GM06990 (cell line): ENCODE measurements around the gene TOLLIP.

Experiments used
- DNase-seq: peaks from one replicate; pipeline ENCODE4 v3.0.0-alpha.2; 2011; ENCODE audit not compliant: insufficient read length; ENCODE audit errors: extremely low read depth
- H3K27me3 ChIP-seq: replicated peaks from 2 replicates; pipeline ENCODE4 v1.6.0; 2011; ENCODE audit warnings: low read length; ENCODE audit not compliant: control insufficient read depth, insufficient read depth
- H3K36me3 ChIP-seq: 2 replicates; pipeline ENCODE4 v1.5.1; 2011; ENCODE audit warnings: low read length; ENCODE audit not compliant: control insufficient read depth, insufficient read depth
- H3K4me3 ChIP-seq: replicated peaks from 2 replicates; pipeline ENCODE4 v1.5.1; 2011; ENCODE audit warnings: low read depth, mild to moderate bottlenecking, control low read depth, low read length
- TF ChIP-seq, protein P1 (sequence below): IDR thresholded peaks from 2 replicates; pipeline ENCODE4 v1.5.1; 2011; ENCODE audit warnings: low read length, control low read depth, mild to moderate bottlenecking, inconsistent platforms; ENCODE audit not compliant: insufficient read depth, poor library complexity, severe bottlenecking

TOLLIP gene

GRCh38 chr11:1256257-1257045, 53.0 kb downstream of the TOLLIP start:
- Histone ChIP-seq H3K27me3 (no peaks in the 10 kb centered on the region), H3K4me3 (no peak overlapping the region), H3K36me3 (no peaks in the 10 kb centered on the region)
- TF ChIP-seq, protein P1, sequence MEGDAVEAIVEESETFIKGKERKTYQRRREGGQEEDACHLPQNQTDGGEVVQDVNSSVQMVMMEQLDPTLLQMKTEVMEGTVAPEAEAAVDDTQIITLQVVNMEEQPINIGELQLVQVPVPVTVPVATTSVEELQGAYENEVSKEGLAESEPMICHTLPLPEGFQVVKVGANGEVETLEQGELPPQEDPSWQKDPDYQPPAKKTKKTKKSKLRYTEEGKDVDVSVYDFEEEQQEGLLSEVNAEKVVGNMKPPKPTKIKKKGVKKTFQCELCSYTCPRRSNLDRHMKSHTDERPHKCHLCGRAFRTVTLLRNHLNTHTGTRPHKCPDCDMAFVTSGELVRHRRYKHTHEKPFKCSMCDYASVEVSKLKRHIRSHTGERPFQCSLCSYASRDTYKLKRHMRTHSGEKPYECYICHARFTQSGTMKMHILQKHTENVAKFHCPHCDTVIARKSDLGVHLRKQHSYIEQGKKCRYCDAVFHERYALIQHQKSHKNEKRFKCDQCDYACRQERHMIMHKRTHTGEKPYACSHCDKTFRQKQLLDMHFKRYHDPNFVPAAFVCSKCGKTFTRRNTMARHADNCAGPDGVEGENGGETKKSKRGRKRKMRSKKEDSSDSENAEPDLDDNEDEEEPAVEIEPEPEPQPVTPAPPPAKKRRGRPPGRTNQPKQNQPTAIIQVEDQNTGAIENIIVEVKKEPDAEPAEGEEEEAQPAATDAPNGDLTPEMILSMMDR, result no peak
- no peak for DNase-seq

- no peaks in the 10 kb centered on the region for H3K36me3 ChIP-seq
- no peak overlapping the region for H3K4me3 ChIP-seq
- no peaks in the 10 kb centered on the region for H3K27me3 ChIP-seq
- no peak for DNase-seq
- TF ChIP-seq, protein P1, result no peak
Measured at GRCh38 chr11:1255151-1255550, 54.3 kb downstream of the TOLLIP start.

GRCh38 chr11:1254733-1255132, 54.7 kb downstream of the TOLLIP start:
- TF ChIP-seq, protein P1, result no peak
- Histone ChIP-seq H3K27me3 (no peaks in the 10 kb centered on the region), H3K36me3 (no peaks in the 10 kb centered on the region), H3K4me3 (no peak overlapping the region)
- DNase-seq, result no peak

DNA sequence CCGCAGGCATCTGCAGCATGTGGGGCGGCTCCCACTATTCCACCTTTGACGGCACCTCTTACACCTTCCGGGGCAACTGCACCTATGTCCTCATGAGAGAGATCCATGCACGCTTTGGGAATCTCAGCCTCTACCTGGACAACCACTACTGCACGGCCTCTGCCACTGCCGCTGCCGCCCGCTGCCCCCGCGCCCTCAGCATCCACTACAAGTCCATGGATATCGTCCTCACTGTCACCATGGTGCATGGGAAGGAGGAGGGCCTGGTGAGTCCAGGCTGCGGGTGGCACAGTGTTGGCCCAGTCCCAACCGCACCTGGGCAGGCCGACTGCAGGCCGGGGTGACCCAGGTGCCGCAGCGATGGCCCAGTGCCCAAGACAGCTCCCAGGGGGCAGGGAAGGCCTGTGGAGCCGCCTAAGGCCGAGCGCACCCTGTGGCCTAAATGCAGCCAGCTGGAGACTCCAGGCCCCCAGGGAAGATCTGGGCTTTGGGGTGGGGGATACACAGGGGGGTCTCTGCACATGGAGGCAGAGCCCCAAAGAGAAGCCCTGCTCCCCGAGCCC, 55.3 kb downstream of the TOLLIP start:
- Histone ChIP-seq H3K27me3 (no peaks in the 10 kb centered on the region), H3K4me3 (no peak overlapping the region), H3K36me3 (no peaks in the 10 kb centered on the region)
- no peak for DNase-seq
- TF ChIP-seq, protein P1, result no peak

- H3K36me3 ChIP-seq, result no peaks in the 10 kb centered on the region
- TF ChIP-seq, protein P1, result no peak
- no peak overlapping the region for H3K4me3 ChIP-seq
- H3K27me3 ChIP-seq, result no peaks in the 10 kb centered on the region
- no peak for DNase-seq
Measured at GRCh38 chr11:1253103-1253485, 56.3 kb downstream of the TOLLIP start.
